Mesodermal cell (in vitro differentiated cells): ENCODE measurements around the gene UBE2G2.

Experiments used
- H3K27ac ChIP-seq: 2 replicates; pipeline ENCODE4 v1.7.0; 2013; ENCODE audit warnings: mild to moderate bottlenecking, low read depth, low read length, moderate library complexity; ENCODE audit not compliant: severe bottlenecking
- H3K36me3 ChIP-seq: 2 replicates; pipeline ENCODE4 v1.7.1; 2013; ENCODE audit warnings: mild to moderate bottlenecking, low read length, moderate library complexity; ENCODE audit not compliant: control insufficient read depth, insufficient read depth
- H3K4me1 ChIP-seq: one replicate; pipeline ENCODE4 v1.7.1; 2013; ENCODE audit warnings: mild to moderate bottlenecking, low read length; ENCODE audit not compliant: insufficient read depth, control insufficient read depth, poor library complexity, severe bottlenecking
- H3K4me3 ChIP-seq: 2 replicates; pipeline ENCODE4 v1.7.0; 2013; ENCODE audit warnings: low read length, control low read depth, mild to moderate bottlenecking; ENCODE audit not compliant: insufficient read depth, poor library complexity, severe bottlenecking; ENCODE audit errors: extremely low read depth
- H3K9me3 ChIP-seq: 2 replicates; pipeline ENCODE4 v1.7.1; 2013; ENCODE audit warnings: mild to moderate bottlenecking, low read length, moderate library complexity; ENCODE audit not compliant: control insufficient read depth
- WGBS, 2 experiments: methylation state at CpG; one replicate each; pipeline ENCODE4 v1.1.5; 2013; ENCODE audit warnings: missing lambda C conversion rate in 2 of 2; ENCODE audit not compliant: insufficient coverage in 2 of 2; 5-methylcytosine and 5-hydroxymethylcytosine counted together

The UBE2G2 gene

GRCh38 chr21:44724196-44724595 is 77.4 kb downstream of the UBE2G2 start:
- Histone ChIP-seq H3K9me3 (no peaks in the 10 kb centered on the region), H3K36me3 (no peaks in the 10 kb centered on the region), H3K27ac (no peak overlapping the region), H3K4me1 (peaks cover 7% of the 10 kb centered on the region), H3K4me3 (no peak overlapping the region)
- 98 to 100% methylated on average over 4 of the region's 7 CpGs for WGBS, 2 experiments

- 33 to 37% methylated on average over 51 to 60 of the region's 61 CpGs for WGBS, 2 experiments
- H3K4me3 ChIP-seq: no peak overlapping the region
- H3K27ac ChIP-seq: peak overlapping the region; percentile 30
- H3K9me3 ChIP-seq: no peaks in the 10 kb centered on the region
- no peaks in the 10 kb centered on the region for H3K36me3 ChIP-seq
- H3K4me1 ChIP-seq: peaks cover 7% of the 10 kb centered on the region
Measured at GRCh38 chr21:44723177-44724131, 78.2 kb downstream of the UBE2G2 start.

DNA sequence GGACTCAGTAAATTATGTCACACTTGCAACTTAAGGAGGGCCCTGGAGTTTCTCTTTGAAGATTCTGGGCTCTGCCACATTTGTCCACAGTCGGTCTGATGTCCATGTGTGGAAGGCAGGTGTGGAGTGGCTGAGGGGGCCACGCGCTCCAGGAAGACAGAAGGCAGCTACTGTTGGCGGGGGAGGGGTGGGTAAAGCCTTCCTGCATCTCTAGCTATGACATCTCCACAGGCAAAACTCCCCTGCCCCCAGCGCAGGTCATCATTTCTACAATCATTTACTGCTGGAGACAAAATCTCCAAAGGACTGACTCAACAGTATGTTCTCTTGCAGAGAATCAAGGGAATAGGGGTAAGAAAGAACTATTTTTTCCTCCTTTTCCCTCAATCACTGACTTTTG is 78.9 kb downstream of the UBE2G2 start:
- Histone ChIP-seq H3K4me3 (no peak overlapping the region), H3K27ac (peak overlapping the region; percentile 30), H3K4me1 (peaks cover 7% of the 10 kb centered on the region), H3K9me3 (no peaks in the 10 kb centered on the region), H3K36me3 (no peaks in the 10 kb centered on the region)
- 40% methylated on average over 1 of the region's 5 CpGs; no CpG with 5 or more reads in 1 of the 2 experiments for WGBS, 2 experiments

DNA sequence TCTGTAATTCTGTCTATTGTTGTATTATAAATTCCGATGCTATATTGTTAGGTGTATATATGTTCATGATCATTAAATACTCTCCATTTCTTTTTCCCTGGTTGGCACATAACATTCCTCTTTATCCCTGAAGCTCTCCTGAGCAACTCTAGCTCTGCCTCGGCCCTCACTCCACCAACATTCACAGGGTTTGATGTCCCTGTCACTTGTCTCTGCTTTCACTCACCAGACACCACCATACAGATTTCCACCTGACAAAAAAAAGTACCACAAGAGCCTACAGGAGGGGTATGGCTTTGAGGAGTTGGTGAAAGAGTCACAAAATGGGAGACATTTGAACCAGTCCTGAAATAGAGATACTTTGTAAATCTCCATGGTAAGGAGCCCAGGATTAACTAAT is 81.5 kb downstream of the UBE2G2 start:
- H3K27ac ChIP-seq: no peak overlapping the region
- H3K36me3 ChIP-seq: no peaks in the 10 kb centered on the region
- peaks cover 7% of the 10 kb centered on the region for H3K4me1 ChIP-seq
- H3K9me3 ChIP-seq: no peaks in the 10 kb centered on the region
- 67 to 70% methylated on average over 1 of the region's 2 CpGs for WGBS, 2 experiments
- H3K4me3 ChIP-seq: no peak overlapping the region
